Effector memory CD4-positive, alpha-beta T cell (primary cell): ENCODE results near the gene NRN1L.

ENCODE experiments used
- DNase-seq, 3 donors: peaks; one replicate each; pipeline ENCODE4 v3.0.0-alpha.2; 2020
- H3K27ac ChIP-seq: 2 replicates; pipeline ENCODE4 v1.7.0; 2013; ENCODE audit warnings: mild to moderate bottlenecking, low read length, moderate library complexity; ENCODE audit not compliant: insufficient read depth, poor library complexity, severe bottlenecking
- H3K27me3 ChIP-seq: replicated peaks from 2 replicates; pipeline ENCODE4 v1.7.0; 2013; ENCODE audit warnings: mild to moderate bottlenecking, low read length; ENCODE audit not compliant: insufficient read depth, control insufficient read depth, poor library complexity, severe bottlenecking
- H3K36me3 ChIP-seq: 2 replicates; pipeline ENCODE4 v1.7.0; 2013; ENCODE audit warnings: mild to moderate bottlenecking, low read length, moderate library complexity; ENCODE audit not compliant: control insufficient read depth, insufficient read depth
- H3K4me1 ChIP-seq: 2 replicates; pipeline ENCODE4 v1.7.0; 2013; ENCODE audit warnings: low read length, mild to moderate bottlenecking; ENCODE audit not compliant: control insufficient read depth, insufficient read depth, poor library complexity, severe bottlenecking
- H3K4me3 ChIP-seq: 2 replicates; pipeline ENCODE4 v1.7.0; 2013; ENCODE audit warnings: low read length, low read depth, mild to moderate bottlenecking; ENCODE audit not compliant: insufficient read depth, poor library complexity, severe bottlenecking
- H3K9me3 ChIP-seq: 2 replicates; pipeline ENCODE4 v1.7.0; 2013; ENCODE audit warnings: mild to moderate bottlenecking, low read length, moderate library complexity; ENCODE audit not compliant: control insufficient read depth

Gene NRN1L

DNA sequence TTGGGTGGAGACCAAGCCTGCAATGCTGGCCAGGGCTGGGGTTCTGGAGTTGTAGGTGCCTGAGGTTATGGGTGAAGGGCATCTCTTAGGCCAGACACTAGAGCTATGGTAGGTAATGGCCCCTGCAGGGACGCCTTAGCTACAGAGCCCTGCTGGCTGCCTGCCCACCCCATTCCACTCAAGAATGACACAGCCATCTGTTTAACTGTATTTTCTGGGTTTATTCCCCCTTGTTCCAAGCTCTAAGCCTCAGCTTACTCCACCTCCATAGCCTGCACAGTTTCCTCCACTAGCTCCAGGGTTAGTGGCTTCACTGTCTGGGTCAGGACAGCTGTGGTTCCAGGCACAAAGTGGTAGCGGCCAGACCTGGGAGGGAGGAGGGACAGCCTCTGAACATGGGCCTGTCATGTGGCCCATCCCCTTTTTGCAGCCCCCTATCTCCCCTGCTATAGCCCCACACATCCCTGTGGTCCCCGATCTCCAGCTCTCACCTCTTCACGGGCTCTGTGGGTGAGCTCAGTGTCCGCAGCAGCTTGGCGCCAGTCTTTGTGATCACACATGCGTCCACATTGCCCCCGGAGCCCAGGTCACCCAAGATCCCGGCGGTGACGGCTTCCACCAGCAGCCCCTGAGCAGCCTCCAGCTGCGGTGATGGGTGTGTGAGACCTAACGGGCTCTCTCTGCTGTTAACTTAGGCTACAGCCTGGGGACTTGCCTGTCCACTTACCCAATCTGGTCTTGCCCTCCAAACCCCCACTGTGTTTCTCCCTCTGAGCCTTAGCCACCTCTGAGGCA, 49.8 kb downstream of the NRN1L start:
- DNase-seq = no peak
- Histone ChIP-seq H3K4me1 (peaks cover 15% of the 10 kb centered on the region), H3K27ac (peak overlapping the region; percentile 85), H3K9me3 (no peaks in the 10 kb centered on the region), H3K36me3 (peaks cover 30% of the 10 kb centered on the region), H3K27me3 (no peaks in the 10 kb centered on the region), H3K4me3 (no peak overlapping the region)

DNA sequence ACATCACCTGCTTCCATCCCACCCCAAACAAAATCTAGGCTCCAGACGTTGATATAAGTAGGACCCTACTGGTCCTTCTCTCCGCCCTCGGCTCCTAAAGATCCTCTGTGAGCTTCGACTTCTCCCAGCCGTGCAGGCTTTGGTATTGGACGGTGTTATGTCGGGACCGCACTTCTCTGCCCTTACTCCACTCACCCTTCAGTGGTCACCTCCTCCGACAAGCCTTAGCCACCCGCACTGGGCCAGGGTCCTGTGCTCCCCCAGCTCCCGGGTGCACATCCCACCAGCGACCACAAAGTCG, 50.4 kb downstream of the NRN1L start:
- peaks cover 25% of the 10 kb centered on the region for H3K36me3 ChIP-seq
- H3K4me3 ChIP-seq = peak overlapping the region; percentile 92
- H3K27me3 ChIP-seq = no peaks in the 10 kb centered on the region
- DNase-seq = no peak
- H3K4me1 ChIP-seq = peaks cover 20% of the 10 kb centered on the region
- H3K27ac ChIP-seq = peak overlapping the region; percentile 85
- H3K9me3 ChIP-seq = no peaks in the 10 kb centered on the region

DNA sequence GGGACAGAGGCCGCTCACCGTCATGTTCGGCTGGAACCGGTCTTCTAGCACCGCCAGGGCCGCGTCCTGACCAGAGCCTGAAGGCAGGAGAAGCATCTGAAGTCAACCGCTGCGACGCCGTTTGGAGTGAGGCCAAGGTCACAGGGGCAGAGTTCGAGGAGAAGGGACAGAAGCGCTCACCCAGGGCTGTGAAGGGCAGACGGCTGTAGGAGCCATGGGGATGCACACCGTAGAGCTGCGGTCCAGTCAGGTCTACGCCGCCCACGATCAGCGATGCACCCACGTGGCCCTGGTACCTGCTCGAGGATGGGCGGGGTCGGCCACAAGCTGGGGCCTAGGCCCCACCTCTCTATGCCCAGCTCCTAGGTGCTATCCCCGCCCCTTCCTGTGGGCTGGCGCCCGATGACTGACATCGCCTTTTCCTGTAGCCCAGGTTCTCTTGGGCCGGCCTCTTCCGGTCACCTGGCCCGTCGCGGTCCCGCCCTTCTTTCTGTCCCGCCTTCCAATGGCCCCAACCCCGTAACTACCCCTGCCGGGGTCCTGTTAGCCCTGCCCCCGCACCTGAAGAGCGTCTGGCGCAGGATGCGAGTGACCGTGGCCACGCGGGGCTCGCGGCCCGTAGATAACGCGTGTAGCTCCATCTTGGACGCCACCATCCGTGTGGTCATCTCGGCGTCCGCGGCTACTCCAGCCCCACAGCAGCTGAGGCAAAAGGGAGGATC, 50.9 kb downstream of the NRN1L start:
- Histone ChIP-seq H3K27me3 (no peaks in the 10 kb centered on the region), H3K27ac (peak overlapping the region; percentile 85)
- peak; percentile 93 to 96 (median 94) for DNase-seq

More for the DNA sequence above, 50.9 kb downstream of the NRN1L start:
- Histone ChIP-seq H3K36me3 (peaks cover 24% of the 10 kb centered on the region), H3K4me3 (peak overlapping the region; percentile 92), H3K9me3 (no peaks in the 10 kb centered on the region), H3K4me1 (peaks cover 25% of the 10 kb centered on the region)
